ENCODE measurements around the gene SLC25A44. TPM values are rescaled to one million over a fixed set of nuclear protein-coding genes. Genes with fewer than 3 reads are reported as not detected.
A peak's percentile ranks its signal among the peaks of the same experiment; 100 is the strongest.
"Not testable (repeated sequence)": the region's sequence is repeated elsewhere in the genome, so short reads cannot be mapped to it uniquely, and the experiment has no call there.

The SLC25A44 gene
- polyA plus RNA-seq, 5 donors, result 15.4 to 19.6 (median 18.1) TPM

DNA sequence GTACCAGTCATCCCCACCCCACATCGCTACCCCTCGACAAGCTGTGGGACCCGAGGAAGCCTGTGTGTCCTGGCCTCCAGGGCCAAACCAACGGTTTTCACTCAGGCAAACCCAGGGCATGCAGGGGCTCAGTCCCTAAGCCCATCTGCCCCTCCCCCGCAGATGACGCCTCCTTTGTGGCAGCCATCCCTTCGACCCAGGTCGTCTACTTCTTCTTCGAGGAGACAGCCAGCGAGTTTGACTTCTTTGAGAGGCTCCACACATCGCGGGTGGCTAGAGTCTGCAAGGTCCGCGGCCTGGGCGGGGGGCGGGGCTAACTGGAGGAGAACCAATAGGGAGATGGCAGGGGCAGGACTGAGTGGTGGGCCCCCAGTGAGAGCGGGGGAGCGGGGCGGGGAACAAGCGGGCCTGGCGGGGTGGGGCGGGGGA lies 33.1 kb upstream of the SLC25A44 start:
- DNase-seq, result peak; percentile 79 to 82

DNA sequence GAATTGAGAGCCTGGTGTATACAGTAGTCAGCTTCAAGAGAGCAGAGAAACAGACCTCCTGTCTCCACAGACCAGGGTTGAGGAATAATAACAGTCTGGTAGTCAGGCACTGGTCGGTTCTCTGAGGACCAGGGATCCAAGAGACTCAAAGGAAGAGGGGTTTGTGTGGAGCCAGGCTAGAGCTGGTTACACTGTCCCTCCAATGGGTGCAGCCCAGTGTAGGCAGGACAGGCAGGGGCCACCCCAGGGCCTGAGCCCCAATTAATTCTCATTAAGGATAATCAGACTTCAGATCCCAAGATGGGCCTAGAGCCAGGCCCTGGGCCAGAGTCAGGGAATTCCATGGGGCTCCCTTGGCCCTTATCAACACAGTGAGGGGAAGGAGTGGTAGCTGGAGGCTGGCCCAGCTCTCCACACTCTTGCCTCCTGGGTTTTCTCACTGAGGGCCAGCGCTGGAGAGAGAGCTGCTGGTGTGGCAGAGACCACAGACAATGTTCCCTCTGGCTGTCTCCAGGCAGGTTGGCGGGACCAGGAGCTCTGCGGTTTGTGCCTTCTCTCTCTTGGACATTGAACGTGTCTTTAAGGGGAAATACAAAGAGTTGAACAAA lies 31.4 kb upstream of the SLC25A44 start:
- no peak for DNase-seq

DNA sequence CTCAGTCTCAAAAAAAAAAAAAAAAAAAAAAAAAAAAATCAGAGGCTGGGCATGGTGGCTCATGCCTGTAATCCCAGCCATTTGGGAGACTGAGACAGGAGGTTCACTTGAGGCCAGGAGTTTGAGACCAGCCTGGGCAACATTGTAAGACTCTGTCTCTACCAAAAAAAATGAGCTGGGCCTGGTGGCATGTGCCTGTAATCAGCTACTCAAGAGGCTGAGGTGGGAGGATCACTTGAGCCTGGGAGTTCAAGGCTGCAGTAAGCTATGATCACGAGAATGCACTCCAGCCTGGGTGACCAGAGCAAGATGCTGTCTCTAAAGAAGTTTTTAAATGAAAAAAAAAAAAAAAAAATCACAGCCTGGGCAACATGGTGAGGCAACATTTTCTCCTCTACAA lies 30.2 kb upstream of the SLC25A44 start:
- DNase-seq, result no peak

DNA sequence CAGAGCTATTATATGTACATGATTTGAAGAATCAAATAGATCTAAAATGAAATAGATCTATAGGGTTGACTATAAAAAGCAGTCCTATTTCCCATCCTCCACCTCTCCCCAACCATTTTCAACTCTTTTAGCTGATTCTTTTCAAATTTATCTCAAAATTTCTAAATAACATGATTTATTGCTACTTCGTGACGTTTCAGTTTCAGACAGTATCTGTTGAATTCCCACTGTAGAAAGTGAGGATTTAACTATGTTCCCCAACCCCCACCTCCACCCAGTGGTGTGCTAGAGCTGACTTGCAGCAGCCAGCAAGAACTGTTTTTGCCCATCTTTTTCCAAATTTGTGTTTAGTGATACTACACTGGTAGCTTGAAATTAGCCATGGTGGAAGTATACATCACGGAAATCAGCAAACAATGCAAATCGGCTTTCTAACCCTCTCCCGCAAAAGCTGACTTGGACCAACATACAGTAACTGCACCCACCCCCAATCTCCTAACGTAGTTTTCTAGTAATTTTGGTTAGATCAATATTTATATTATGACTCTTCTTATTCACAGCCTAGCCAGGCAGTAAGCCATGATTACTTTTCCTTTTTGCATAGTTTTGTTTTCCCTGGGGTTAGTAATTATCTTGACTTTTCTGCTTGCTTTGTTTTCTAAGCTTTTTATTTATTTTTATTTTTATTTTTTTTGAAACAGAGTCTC lies 29.6 kb upstream of the SLC25A44 start:
- no peak for DNase-seq

DNA sequence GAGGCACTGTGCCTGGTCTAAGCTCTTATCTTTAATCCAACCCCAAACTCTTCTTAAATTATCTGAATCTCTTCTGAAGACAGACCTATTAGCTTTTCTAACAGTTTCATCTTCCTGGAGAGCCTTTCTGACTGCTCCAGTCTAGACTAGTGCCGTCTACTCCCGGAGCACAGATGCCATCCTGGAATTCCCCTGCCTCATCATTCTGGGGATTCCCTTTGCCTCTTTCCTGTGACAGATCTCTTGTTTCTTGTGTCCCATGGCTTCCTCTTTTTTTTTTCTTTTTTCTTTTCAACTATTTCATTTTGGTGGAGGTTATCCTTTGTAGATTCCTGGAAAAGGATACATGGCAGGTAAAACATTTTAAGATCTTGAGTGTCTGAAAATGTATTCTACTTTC lies 28.8 kb upstream of the SLC25A44 start:
- DNase-seq, result no peak

DNA sequence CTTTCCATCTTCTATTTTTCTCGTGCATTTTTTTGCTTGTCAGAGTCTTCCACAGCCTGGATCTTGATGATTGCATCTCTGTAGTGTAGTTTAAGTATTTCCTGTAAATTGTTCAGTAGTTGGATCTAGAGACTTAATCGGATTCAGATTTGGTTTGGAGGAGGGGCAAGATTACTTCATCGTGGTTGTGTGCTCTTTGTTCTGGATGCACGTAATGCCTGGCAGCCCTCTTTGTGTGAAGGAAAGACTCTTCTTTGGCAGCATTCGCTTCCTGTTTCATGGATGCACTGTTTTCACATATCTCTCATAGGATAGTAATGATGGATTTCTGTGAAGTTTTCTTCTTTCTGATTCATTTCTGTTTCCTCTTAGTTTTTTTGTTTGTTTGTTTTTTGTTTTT lies 26.4 kb upstream of the SLC25A44 start:
- DNase-seq, result no peak

DNA sequence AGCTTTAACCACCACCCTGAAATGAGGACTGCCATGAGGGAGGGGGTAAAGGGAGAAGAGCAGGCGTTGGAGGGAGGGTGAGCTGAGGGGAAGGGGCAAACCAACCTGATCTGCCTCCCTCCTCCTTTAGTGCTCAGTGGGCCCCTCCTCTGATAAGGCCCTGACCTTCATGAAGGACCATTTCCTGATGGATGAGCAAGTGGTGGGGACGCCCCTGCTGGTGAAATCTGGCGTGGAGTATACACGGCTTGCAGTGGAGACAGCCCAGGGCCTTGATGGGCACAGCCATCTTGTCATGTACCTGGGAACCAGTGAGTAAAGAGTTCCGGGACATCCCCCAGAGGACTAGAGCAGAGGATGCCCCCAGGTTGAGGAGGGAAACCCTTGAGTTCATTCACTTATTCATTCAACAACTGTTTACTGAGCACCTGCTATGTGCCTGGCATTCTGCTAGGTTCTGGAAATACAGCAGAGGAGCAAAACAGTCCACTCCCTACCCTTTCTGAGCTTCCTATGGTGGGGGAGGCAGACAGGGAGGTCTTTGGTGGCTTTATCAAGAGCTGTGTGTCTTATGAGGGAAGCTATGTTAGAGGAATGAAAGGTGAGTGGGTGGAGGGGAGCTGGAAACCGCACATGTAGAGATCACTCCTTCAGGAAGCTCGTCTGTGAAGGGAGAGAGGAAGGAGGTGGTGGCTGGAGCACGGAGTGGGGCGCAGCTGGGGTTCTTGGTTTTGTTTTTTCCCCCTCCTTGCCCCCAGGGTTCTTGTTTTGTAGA lies 21.0 kb upstream of the SLC25A44 start:
- no peak for DNase-seq

DNA sequence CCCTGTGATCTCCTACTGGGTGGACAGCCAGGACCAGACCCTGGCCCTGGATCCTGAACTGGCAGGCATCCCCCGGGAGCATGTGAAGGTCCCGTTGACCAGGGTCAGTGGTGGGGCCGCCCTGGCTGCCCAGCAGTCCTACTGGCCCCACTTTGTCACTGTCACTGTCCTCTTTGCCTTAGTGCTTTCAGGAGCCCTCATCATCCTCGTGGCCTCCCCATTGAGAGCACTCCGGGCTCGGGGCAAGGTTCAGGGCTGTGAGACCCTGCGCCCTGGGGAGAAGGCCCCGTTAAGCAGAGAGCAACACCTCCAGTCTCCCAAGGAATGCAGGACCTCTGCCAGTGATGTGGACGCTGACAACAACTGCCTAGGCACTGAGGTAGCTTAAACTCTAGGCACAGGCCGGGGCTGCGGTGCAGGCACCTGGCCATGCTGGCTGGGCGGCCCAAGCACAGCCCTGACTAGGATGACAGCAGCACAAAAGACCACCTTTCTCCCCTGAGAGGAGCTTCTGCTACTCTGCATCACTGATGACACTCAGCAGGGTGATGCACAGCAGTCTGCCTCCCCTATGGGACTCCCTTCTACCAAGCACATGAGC lies 17.2 kb upstream of the SLC25A44 start:
- no peak for DNase-seq

DNA sequence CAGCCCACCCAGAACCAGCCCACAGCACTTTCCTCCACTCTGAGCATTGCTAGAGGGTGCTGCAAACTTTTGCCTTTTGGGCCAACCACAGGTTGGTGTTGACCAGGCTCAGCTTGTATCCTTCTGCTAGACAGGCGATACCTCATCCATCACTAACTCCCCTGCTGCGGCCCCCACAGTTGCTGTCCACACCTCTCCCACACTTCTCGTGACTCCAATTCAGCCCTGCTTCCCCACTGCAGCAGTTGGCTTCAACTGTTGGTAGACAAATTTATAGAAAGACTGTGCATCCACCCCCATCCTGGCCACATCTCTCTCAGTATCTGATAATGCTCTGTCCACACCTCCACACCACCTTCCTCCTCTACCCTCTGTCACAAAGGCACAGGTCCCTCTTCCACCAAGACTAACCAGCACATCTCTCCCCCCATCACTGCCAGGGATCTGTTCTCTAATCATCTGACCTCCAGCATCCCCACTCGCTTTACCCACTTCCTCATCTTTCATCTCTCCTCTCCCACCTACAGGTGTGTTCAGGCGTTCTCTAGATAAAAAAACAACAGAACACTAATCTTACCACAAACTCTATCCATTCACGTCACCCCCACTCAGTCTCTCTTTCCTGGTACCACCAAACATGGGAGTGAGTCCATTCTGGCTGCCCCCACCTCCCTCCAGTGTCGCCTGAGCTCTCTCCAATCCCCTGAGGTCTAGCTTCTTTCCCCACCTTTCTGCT lies 15.8 kb upstream of the SLC25A44 start:
- no peak for DNase-seq

DNA sequence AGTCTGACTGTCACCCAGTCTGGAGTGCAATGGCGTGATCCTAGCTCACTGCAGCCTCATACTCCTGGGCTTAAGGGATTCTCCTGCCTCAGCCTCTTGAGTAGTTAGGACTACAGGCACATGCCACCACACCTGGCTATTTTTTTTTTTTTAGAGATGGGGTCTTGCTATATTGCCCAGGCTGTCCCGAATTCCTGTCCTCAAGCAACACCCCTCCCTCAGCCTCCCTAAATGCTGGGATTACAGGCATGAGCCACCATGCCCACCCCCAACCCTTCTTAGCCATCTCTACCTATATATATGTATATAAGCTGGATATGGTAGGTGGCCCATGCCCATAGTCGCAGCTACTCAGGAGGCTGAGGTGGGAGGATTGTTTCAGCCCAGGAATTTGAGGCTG lies 13.4 kb upstream of the SLC25A44 start:
- DNase-seq, result no peak

DNA sequence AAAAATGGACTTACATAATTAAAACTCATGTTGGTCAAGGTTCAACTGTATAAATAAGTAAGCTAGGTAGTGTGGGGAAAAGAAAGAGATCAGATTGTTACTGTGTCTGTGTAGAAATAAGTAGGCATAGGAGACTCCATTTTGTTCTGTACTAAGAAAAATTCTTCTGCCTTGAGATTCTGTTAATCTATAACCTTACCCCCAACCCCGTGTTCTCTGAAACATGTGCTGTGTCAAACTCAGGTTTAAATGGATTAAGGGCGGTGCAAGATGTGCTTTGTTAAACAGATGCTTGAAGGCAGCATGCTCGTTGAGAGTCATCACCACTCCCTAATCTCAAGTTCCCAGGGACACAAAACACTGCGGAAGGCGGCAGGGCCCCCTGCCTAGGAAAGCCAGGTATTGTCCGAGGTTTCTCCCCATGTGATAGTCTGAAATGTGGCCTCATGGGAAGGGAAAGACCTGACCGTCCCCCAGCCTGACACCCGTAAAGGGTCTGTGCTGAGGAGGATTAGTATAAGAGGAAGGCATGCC lies 12.4 kb upstream of the SLC25A44 start:
- DNase-seq, result not testable (repeated sequence)

DNA sequence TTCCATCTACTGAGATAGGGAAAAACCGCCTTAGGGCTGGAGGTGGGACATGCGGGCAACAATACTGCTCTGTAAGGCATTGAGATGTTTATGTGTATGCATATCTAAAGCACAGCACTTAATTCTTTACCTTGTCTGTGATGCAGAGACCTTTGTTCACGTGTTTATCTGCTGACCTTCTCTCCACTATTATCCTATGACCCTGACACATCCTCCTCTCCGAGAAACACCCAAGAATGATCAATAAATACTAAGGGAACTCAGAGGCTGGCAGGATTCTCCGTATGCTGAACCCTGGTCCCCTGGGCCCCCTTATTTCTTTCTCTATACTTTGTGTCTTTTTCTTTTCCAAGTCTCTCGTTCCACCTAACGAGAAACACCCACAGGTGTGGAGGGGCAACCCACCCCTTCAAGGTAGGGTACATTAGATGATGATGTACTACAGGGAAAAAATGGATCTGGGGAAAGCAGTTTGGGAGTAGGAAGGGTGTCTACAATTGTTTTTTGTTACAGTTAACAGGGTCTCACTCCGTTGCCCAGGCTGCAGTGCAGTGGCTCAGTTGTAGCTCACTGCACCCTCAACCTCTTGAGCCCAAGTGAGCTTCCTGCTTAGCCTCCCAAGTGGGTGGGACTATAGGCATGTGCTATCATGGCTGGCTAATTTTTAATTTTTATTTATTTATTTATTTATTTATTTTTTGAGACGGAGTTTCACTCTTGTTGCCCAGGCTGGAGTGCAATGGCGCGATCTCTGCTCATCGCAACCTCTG lies 11.7 kb upstream of the SLC25A44 start:
- DNase-seq, result not testable (repeated sequence)

DNA sequence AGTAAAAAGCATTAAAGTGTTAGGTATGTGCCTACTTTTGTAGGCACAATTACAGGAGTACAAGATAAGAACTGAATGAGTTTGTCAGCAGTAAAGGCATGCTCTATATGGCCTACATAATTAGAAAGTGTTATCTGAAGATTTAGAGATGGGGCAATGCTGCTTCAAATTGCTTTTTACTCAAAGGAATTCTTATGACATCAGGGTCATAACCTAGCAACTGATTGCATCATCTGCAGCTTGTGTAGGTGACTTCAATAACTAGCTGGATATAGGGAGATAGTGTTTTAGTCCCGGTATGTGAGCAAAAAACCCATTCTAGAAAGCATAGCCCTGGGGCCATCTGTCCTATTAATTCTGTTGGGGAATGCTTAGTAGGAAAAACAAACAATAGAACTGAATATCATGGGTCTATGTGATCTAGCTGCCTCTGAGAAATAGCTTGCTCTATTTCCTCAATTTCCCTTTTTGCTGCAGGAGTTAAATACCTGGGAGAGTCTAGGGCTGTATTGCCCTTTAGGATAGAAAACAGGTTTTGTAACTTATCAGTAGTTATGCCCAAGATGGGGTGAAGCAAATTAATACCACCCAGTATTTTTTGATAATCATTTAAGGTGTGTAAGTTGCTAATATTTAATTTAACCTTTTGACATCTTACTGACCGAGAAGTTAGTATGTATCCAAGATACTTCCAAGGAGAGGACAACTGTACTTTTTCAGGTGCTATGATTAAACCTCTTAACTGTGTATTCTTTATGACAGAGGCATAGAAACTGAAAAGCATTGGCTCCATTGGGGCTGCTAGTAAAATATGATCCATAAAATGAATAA lies 7.3 kb upstream of the SLC25A44 start:
- DNase-seq, result not testable (repeated sequence)

DNA sequence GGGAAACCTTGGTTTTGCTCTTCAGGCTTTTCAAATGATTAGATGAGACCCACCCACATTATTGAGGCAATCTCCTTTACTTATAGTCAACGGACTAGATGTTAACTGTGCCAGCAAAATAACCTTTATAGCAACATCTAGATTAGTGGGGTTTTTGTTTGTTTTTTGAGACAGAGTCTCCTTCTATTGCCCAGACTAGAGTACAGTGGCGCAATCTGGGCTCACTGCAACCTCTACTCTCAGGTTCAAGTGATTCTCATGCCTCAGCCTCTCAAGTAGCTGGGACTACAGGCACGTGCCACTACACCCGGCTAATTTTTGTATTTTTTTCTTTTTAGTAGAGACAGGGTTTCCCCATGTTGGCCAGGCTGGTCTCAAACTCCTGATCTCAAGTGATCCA lies 3.6 kb upstream of the SLC25A44 start:
- not testable (repeated sequence) for DNase-seq

DNA sequence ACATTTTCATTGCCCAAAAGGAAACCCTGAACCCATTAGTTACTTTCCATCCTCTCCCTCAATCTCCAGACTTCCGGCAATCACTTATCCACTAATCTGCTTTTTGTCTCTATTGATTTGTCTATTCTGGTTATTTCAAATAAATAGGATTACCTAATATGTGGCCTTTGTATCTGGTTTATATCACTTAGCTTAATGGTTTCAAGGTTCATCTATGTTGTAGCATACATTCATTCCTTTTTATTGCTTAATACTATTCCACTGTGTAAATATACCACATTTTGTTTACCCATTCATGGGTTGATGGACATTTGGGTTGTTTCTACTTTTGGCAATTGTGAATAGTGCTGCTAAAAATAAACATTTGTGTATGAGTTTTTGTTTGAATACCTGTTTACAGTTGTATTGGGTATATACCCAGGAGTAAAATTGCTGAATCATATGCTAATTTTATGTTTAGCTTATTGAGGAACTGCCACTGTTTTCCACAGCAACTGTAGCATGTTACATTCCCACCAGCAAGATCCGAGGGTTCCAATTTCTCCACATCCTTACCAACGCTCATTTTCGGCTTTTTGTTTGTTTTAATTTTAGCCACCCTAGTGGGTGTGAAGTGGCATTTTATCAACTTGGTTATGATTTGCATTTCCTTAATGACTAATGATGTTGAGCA lies 2.5 kb upstream of the SLC25A44 start:
- DNase-seq, result no peak

DNA sequence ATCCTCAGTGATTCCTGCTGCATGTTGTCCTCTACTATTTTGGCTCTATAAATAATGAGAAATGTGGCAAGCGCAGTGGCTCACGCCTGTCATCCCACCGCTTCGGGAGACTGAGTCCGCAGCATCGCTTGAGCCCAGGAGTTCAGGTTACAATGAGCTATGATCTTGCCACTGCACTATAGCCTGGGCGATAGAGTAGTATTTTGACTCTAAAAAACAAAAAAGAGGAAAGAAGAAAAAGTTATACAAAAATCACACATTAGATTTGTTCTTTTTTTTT lies 756 bp upstream of the SLC25A44 start:
- no peak for DNase-seq

DNA sequence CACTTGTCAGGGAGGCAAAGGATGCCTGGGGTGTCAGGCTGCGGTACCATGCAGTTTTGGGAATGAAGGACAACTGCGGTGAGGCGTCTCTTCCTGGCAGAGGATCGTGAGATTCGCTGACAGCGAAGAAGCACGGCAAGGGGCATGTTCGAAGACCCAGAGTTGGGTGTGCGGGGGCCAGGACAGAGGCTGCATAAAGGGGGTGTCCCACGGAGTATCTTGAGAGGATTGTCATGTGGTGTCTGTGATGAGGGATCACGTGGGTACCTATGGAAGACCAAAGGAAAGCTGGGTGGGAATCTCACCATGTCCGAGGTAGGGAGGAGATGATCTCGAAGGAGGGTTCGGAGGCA lies 372 bp downstream of the SLC25A44 start:
- no peak for DNase-seq

DNA sequence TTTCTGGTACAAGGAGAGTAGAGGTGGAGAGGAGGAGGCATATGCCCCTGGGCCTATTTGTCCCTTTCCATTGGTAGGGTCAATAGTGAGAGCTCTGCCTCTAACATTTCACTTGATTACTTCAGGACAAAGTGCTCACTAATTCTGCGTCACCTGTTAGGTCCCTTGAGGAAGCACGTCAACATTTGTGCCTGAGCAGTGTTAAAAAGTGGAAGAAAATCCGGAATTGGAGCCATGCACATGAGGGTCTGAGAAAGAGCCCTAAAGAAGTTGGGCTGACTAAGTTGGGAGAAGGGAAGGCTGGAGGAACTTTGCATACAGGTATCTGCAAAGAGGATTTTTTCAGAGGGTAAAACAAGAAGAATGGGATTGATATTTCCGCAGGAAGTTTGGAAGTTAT lies 1.9 kb downstream of the SLC25A44 start:
- no peak for DNase-seq

DNA sequence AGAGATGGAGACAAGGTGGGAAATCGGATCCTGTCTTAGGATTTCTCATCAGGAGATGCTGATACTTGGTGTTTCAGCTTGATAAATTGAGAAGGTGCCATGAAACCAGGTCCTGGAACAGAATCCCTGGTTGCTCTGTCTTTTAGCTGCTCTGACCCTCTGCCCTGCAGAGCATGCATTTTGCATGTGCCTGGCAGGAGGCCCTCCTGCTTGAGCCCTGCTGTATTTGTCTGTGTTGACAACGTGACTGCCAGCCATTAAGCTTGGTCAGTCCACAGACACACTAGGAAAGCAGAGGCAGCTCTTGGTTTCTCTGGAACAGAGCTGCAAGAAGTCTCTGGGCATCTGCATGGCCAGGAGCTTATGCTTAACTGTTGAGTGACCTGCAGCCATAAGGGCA lies 2.5 kb downstream of the SLC25A44 start:
- DNase-seq, result no peak

All from right lung (tissue), 5 donors.